Measurements from ENCODE around the gene EPB41L1.

Gene EPB41L1

GRCh38 chr20:36273414-36274180, 119.1 kb downstream of the EPB41L1 start:
- Mint-ChIP-seq H3K36me3 (ENCODE audit: low read depth) (no peaks in the 10 kb centered on the region), H3K27me3 (ENCODE audit: low read depth, poor library complexity) (peaks cover 34% of the 10 kb centered on the region), H3K27ac (no peak overlapping the region), H3K4me3 (no peak overlapping the region), H3K9me3 (no peaks in the 10 kb centered on the region), H3K4me1 (peaks cover 8% of the 10 kb centered on the region)
- no peak for TF ChIP-seq CTCF (IDR thresholded peaks at IDR 0.05)
- no peak for DNase-seq

- H3K36me3 Mint-ChIP-seq (ENCODE audit: low read depth), result no peaks in the 10 kb centered on the region
- no peak for TF ChIP-seq CTCF (IDR thresholded peaks at IDR 0.05)
- H3K27ac Mint-ChIP-seq, result no peak overlapping the region
- no peak overlapping the region for H3K4me3 Mint-ChIP-seq
- peaks cover 6% of the 10 kb centered on the region for H3K4me1 Mint-ChIP-seq
- no peaks in the 10 kb centered on the region for H3K9me3 Mint-ChIP-seq
- H3K27me3 Mint-ChIP-seq (ENCODE audit: low read depth, poor library complexity), result peaks cover 34% of the 10 kb centered on the region
- DNase-seq, result no peak
Observed at GRCh38 chr20:36274181-36274841, 119.8 kb downstream of the EPB41L1 start.

- Mint-ChIP-seq H3K9me3 (no peaks in the 10 kb centered on the region), H3K4me3 (no peak overlapping the region), H3K27ac (no peak overlapping the region), H3K4me1 (peaks cover 6% of the 10 kb centered on the region), H3K36me3 (ENCODE audit: low read depth) (no peaks in the 10 kb centered on the region), H3K27me3 (ENCODE audit: low read depth, poor library complexity) (peaks cover 35% of the 10 kb centered on the region)
- no peak for TF ChIP-seq CTCF (IDR thresholded peaks at IDR 0.05)
- no peak for DNase-seq
Observed at GRCh38 chr20:36275011-36275410, 120.5 kb downstream of the EPB41L1 start.

- no peaks in the 10 kb centered on the region for H3K36me3 Mint-ChIP-seq (ENCODE audit: low read depth)
- no peak overlapping the region for H3K4me3 Mint-ChIP-seq
- no peak overlapping the region for H3K27ac Mint-ChIP-seq
- no peaks in the 10 kb centered on the region for H3K9me3 Mint-ChIP-seq
- no peak for DNase-seq
- peaks cover 6% of the 10 kb centered on the region for H3K4me1 Mint-ChIP-seq
- TF ChIP-seq CTCF (IDR thresholded peaks at IDR 0.05), result no peak
- H3K27me3 Mint-ChIP-seq (ENCODE audit: low read depth, poor library complexity), result peaks cover 38% of the 10 kb centered on the region
Observed at GRCh38 chr20:36275441-36276189, 121.1 kb downstream of the EPB41L1 start.

- DNase-seq, result no peak
- Mint-ChIP-seq H3K4me1 (peaks cover 6% of the 10 kb centered on the region), H3K36me3 (ENCODE audit: low read depth) (no peaks in the 10 kb centered on the region), H3K4me3 (no peak overlapping the region), H3K27me3 (ENCODE audit: low read depth, poor library complexity) (peaks cover 30% of the 10 kb centered on the region), H3K9me3 (no peaks in the 10 kb centered on the region), H3K27ac (no peak overlapping the region)
- no peak for TF ChIP-seq CTCF (IDR thresholded peaks at IDR 0.05)
Observed at GRCh38 chr20:36277546-36277945, 123.0 kb downstream of the EPB41L1 start.

All from nephron progenitor cell (in vitro differentiated cells).